K562 (cell line): ENCODE data around the gene ACSF3.

Experiments used
- CTCF ChIP-seq, 3 experiments: IDR thresholded peaks in 2 of 3; conservative IDR thresholded peaks in 1 of 3; 2 replicates each; pipeline ENCODE4 v1.5.1; 2011 to 2012; ENCODE audit warnings: low read length in 3 of 3, mild to moderate bottlenecking in 3 of 3, control low read depth in 2 of 3, improper control_type of control experiment in 1 of 3, inconsistent platforms in 1 of 3, low read depth in 1 of 3, mixed read lengths in 1 of 3, moderate library complexity in 1 of 3; ENCODE audit not compliant: insufficient read depth in 2 of 3
- E2F8 ChIP-seq: fragments of 450-650 bp; IDR thresholded peaks from 2 replicates; pipeline ENCODE4 v1.7.1; 2018; ENCODE audit warnings: mild to moderate bottlenecking, low read depth; ENCODE audit not compliant: partially characterized antibody
- EZH2 ChIP-seq: IDR thresholded peaks from 2 replicates; pipeline ENCODE4 v1.6.1; 2012; ENCODE audit warnings: low read depth, mild to moderate bottlenecking, inconsistent platforms, low read length, borderline replicate concordance
- FOXJ3 ChIP-seq: sonication (generic); formaldehyde crosslinking; IDR thresholded peaks from 2 replicates; pipeline ENCODE4 v1.4.0; 2020; ENCODE audit warnings: mild to moderate bottlenecking, missing genetic modification reagents
- KDM1A ChIP-seq, 2 experiments: fragments of 450-650 bp; IDR thresholded peaks; 2 replicates each; pipeline ENCODE4 v1.6.1; 2016; ENCODE audit warnings: mild to moderate bottlenecking in 2 of 2
- PHB2 ChIP-seq: fragments of 450-650 bp; IDR thresholded peaks from 2 replicates; pipeline ENCODE4 v1.6.1; 2017; ENCODE audit warnings: low read depth
- ZNF133 ChIP-seq: fragments of 250-450 bp; sonication (Bioruptor Pico); IDR thresholded peaks from 2 replicates; pipeline ENCODE4 v1.4.0; 2020; ENCODE audit warnings: mild to moderate bottlenecking
- TF ChIP-seq, protein P1 (sequence below): conservative IDR thresholded peaks from 2 replicates; pipeline ENCODE4 v1.6.1; 2011; ENCODE audit warnings: low read depth, mild to moderate bottlenecking, low read length; ENCODE audit not compliant: control insufficient read depth

DNA sequence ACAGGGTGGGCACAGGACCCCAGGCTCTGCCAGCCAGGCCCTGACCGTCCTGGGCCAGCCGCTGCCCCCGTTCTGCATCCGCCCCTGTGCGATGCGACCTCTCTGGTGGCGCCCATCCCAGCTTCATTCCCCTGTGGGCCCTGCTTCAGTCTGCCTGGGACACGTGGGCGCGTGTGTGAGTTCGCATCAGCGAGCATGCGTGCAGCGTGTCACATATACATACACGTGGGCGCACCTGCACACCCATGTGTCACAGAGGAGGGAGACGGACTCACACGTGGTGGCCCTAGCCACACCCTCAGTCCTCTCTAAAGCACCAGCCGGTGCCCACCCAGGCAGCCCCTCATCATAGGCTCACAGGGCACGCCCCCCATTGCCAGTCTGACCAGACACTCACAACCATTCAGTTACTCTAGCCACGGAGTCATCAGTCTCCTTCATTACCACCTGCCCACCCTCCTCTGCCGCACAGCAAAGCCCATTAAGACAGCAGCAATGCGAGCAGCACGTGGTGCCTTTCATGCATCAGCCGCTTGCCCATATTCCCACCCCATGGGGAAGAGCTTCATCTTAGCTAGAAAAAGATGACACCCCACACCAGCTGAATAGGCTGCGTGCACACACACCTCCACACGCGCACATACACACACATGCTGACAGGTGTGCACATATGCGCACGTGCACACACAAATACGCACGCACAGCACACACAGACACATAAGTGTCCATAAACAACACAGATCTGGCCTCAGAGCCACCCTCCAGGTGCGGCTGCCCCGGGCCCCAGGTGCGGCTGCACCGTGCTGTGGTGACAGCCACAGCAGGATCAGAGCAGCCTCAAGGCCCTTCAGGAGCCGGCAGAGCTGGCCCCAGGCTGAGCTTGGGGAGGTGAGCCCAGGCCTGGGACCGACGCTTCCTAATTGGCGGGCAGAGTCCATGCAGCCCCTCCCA is 68.4 kb downstream of the ACSF3 start:
- TF ChIP-seq ZNF133 (CRISPR knock-in tag): no peak
- TF ChIP-seq CTCF (IDR thresholded peaks at IDR 0.05 in 2 of 3, conservative IDR thresholded peaks at IDR 0.05 in 1 of 3; ENCODE audit: insufficient read depth in 2 of 3, low read depth in 1 of 3, low read length in 3 of 3): no peak
- TF ChIP-seq FOXJ3 (CRISPR knock-in tag): no peak
- no peak for TF ChIP-seq PHB2
- TF ChIP-seq E2F8: no peak
- TF ChIP-seq EZH2: no peak
- TF ChIP-seq, protein P1, sequence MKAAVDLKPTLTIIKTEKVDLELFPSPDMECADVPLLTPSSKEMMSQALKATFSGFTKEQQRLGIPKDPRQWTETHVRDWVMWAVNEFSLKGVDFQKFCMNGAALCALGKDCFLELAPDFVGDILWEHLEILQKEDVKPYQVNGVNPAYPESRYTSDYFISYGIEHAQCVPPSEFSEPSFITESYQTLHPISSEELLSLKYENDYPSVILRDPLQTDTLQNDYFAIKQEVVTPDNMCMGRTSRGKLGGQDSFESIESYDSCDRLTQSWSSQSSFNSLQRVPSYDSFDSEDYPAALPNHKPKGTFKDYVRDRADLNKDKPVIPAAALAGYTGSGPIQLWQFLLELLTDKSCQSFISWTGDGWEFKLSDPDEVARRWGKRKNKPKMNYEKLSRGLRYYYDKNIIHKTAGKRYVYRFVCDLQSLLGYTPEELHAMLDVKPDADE: no peak
- TF ChIP-seq KDM1A (IDR thresholded peaks at IDR 0.05): no peak
